GM19395 (cell line): ENCODE measurements around the gene AMN.

Experiments
- ATAC-seq: cut with Tn5 transposase; IDR thresholded peaks from one replicate; pipeline ENCODE4 v1.9.1; 2021; ENCODE audit warnings: mild to moderate bottlenecking, moderate library complexity; ENCODE audit not compliant: unreplicated experiment

Gene AMN

GRCh38 chr14:102927878-102928411 is 5.5 kb downstream of the AMN start:
- peak; percentile 26 for ATAC-seq

- peak; percentile 74 for ATAC-seq
These were observed 6.2 kb downstream of the AMN start for GRCh38 chr14:102928412-102929240.

GRCh38 chr14:102929241-102930137 is 7.0 kb downstream of the AMN start:
- ATAC-seq: no peak

GRCh38 chr14:102930138-102930752 is 7.8 kb downstream of the AMN start:
- ATAC-seq: no peak

- ATAC-seq: no peak
These were observed 8.5 kb downstream of the AMN start for GRCh38 chr14:102930753-102931579.

GRCh38 chr14:102931580-102932285 is 9.3 kb downstream of the AMN start:
- ATAC-seq: no peak

- ATAC-seq: no peak
These were observed 10.2 kb downstream of the AMN start for GRCh38 chr14:102932484-102933248.

- ATAC-seq: no peak
These were observed 11.3 kb downstream of the AMN start for GRCh38 chr14:102933618-102934231.

- no peak for ATAC-seq
These were observed 13.3 kb downstream of the AMN start for GRCh38 chr14:102935756-102936155.

- no peak for ATAC-seq
These were observed 15.1 kb downstream of the AMN start for GRCh38 chr14:102937331-102938175.

GRCh38 chr14:102938191-102938590 is 15.7 kb downstream of the AMN start:
- no peak for ATAC-seq

GRCh38 chr14:102939329-102939728 is 16.9 kb downstream of the AMN start:
- ATAC-seq: no peak

- no peak for ATAC-seq
These were observed 17.5 kb downstream of the AMN start for GRCh38 chr14:102939820-102940561.

GRCh38 chr14:102940729-102941362 is 18.4 kb downstream of the AMN start:
- no peak for ATAC-seq

- no peak for ATAC-seq
These were observed 19.1 kb downstream of the AMN start for GRCh38 chr14:102941419-102942011.

- ATAC-seq: no peak
These were observed 19.6 kb downstream of the AMN start for GRCh38 chr14:102942069-102942468.
